Naive thymus-derived CD4-positive, alpha-beta T cell (primary cell): Measurements from ENCODE around the gene SAFB2. TPM values are rescaled to one million over a fixed set of nuclear protein-coding genes. Genes with fewer than 3 reads are reported as not detected.

Experiments
- ATAC-seq: fragments of 150-1000 bp; cut with Tn5 transposase; 2 replicates; pipeline ENCODE4 v1.10.0; 2021; ENCODE audit warnings: mild to moderate bottlenecking, moderate library complexity
- CTCF ChIA-PET: fragments of 350-600 bp; sonication (Branson Sonifier 250); formaldehyde crosslinking; loops from one replicate; lab custom pipeline; 2021; ENCODE audit warnings: antibody characterized with exemption; lab: Charles Lee
- POLR2A ChIA-PET: fragments of 350-600 bp; sonication (Branson Sonifier 250); formaldehyde crosslinking; loops from one replicate; lab custom pipeline; 2021; ENCODE audit warnings: antibody characterized with exemption, inconsistent platforms; lab: Charles Lee
- DNase-seq, 9 donors: peaks; one replicate each; pipeline versions ENCODE4 v3.0.0 to v3.0.0-alpha.2; 2020 to 2022; ENCODE audit warnings: mixed read lengths in 1 of 9
- H3K27ac ChIP-seq: one replicate; pipeline ENCODE4 v1.7.0; 2013; ENCODE audit warnings: mild to moderate bottlenecking, low read depth, low read length, moderate library complexity
- H3K27me3 ChIP-seq, 2 donors: one replicate each; pipeline ENCODE4 v1.7.0; 2013; ENCODE audit warnings: low read length in 2 of 2, mild to moderate bottlenecking in 2 of 2, moderate library complexity in 2 of 2; ENCODE audit not compliant: control insufficient read depth in 2 of 2, insufficient read depth in 2 of 2
- H3K36me3 ChIP-seq, 3 experiments: 1 replicate in 2 of 3; 2 replicates in 1 of 3; pipeline ENCODE4 v1.7.0; 2013; ENCODE audit warnings: low read length in 3 of 3, mild to moderate bottlenecking in 3 of 3, moderate library complexity in 1 of 3; ENCODE audit not compliant: insufficient read depth in 3 of 3, control insufficient read depth in 2 of 3
- H3K4me1 ChIP-seq, 2 donors: one replicate each; pipeline ENCODE4 v1.7.0; 2013; ENCODE audit warnings: low read length in 2 of 2, mild to moderate bottlenecking in 2 of 2, moderate library complexity in 1 of 2; ENCODE audit not compliant: control insufficient read depth in 2 of 2, insufficient read depth in 2 of 2
- H3K4me3 ChIP-seq: 2 replicates; pipeline ENCODE4 v1.7.0; 2013; ENCODE audit warnings: mild to moderate bottlenecking, low read length
- H3K9me3 ChIP-seq, 3 experiments: 1 replicate in 2 of 3; 2 replicates in 1 of 3; pipeline ENCODE4 v1.7.0; 2013; ENCODE audit warnings: low read length in 3 of 3; ENCODE audit not compliant: control insufficient read depth in 2 of 3
- H3K27ac Mint-ChIP-seq, 9 donors: one replicate each; pipeline ENCODE4 v1.8.0; 2020 to 2022; ENCODE audit warnings: mixed read lengths in 9 of 9, mild to moderate bottlenecking in 8 of 9, moderate library complexity in 5 of 9, inconsistent platforms in 2 of 9
- H3K27me3 Mint-ChIP-seq, 5 donors: one replicate each; pipeline ENCODE4 v1.8.0; 2021 to 2022; ENCODE audit warnings: mixed read lengths in 5 of 5, mild to moderate bottlenecking in 1 of 5
- H3K36me3 Mint-ChIP-seq, 5 donors: one replicate each; pipeline ENCODE4 v1.8.0; 2020 to 2022; ENCODE audit warnings: mixed read lengths in 5 of 5, mild to moderate bottlenecking in 3 of 5, inconsistent platforms in 1 of 5
- H3K4me1 Mint-ChIP-seq, 7 donors: one replicate each; pipeline ENCODE4 v1.8.0; 2020 to 2022; ENCODE audit warnings: mixed read lengths in 7 of 7, mild to moderate bottlenecking in 3 of 7, inconsistent platforms in 1 of 7
- H3K4me3 Mint-ChIP-seq, 10 donors: one replicate each; pipeline ENCODE4 v1.8.0; 2020 to 2022; ENCODE audit warnings: mild to moderate bottlenecking in 10 of 10, mixed read lengths in 10 of 10, moderate library complexity in 6 of 10, inconsistent platforms in 2 of 10
- H3K9me3 Mint-ChIP-seq, 11 donors: one replicate each; pipeline ENCODE4 v1.8.0; 2020 to 2022; ENCODE audit warnings: mixed read lengths in 11 of 11, mild to moderate bottlenecking in 4 of 11, inconsistent platforms in 1 of 11, moderate library complexity in 1 of 11
- intact Hi-C, 2 donors: fragments of 100-400 bp; cut with micrococcal nuclease; formaldehyde crosslinking; loops; one replicate each; pipeline ENCODE4 v1.15.1; 2023
- polyA plus RNA-seq, 2 donors: library from polyadenylated mRNA; unstranded; fragments of 300-500 nt; fragmentation: Illumina TruSeq; gene quantifications; one replicate each; pipeline ENCODE4 v1.2.3, GENCODE V29; 2021
- total RNA-seq, 6 experiments: library from RNA in 5 of 6; stranded (reverse) in 5 of 6; gene quantifications; 1 replicate in 5 of 6; 2 replicates in 1 of 6; pipeline ENCODE4 v1.2.3 and lab custom pipeline; 2021 to 2026

SAFB2 gene
- total and polyA plus RNA-seq, 7 experiments from 2014 or later, result 28.5 to 250 (median 222) TPM

DNA sequence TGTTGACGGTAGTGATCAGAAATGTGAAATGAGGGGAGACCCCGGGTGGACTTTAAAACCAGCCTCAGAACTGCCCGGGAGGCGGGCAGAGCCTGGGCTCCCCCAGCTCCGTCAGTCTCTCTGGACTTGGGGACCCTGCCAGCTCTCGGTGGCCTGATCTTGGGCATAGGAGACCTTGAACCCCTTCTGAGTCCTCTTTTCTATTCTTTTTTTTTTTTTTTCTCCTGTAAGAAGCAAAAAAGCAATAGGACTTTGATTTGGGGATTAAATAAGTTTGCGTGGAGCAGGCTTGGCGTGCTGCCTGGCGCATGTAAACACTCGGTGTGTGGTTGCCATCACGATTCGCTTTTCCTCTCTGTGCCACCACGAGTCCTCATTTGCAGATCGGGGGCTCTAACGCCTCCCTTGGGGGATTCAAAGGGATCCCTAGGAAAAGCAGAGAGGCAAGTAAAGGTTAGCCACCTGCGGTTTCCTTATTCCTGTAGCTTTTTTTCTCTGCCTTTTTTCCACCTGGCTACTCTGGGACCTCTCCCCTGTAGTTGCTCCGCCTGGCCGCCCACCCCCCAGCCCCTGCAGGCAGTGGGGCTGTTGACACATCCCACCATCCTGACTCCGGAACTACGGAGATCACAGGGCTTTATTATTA, 1.6 kb upstream of the SAFB2 start:
- Mint-ChIP-seq H3K36me3 (peaks cover 15 to 43% (median 34%) of the 10 kb centered on the region in 5 donors), H3K4me1 (peaks cover 55 to 79% (median 71%) of the 10 kb centered on the region in 7 donors), H3K27ac (peak overlapping the region; percentile 87 to 100 (median 97)), H3K9me3 (peaks cover 0 to 6% (median 0%) of the 10 kb centered on the region in 11 donors), H3K27me3 (peaks cover 0 to 5% (median 0%) of the 10 kb centered on the region in 5 donors), H3K4me3 (peak overlapping the region; percentile 91 to 100 (median 99))
- Histone ChIP-seq H3K36me3 (peaks cover 9 to 61% (median 20%) of the 10 kb centered on the region in 3 experiments), H3K4me3 (peak overlapping the region; percentile 91), H3K4me1 (peaks cover 61 to 68% of the 10 kb centered on the region in 2 donors), H3K27ac (peak overlapping the region; percentile 97), H3K27me3 (no peaks in the 10 kb centered on the region), H3K9me3 (no peaks in the 10 kb centered on the region)
- CTCF ChIA-PET, result interaction anchor here (1.0 kb wide), 1 partner anchor 66 kb away, joined by 4 read pairs; the partner anchor contains the start of gene RPL36
- intact Hi-C loops, result loop anchor here (5.0 kb wide), 3 partner anchors 278 to 738 kb away; partner anchors contain the start of genes CLPP (in 1 of the 2), NDUFA11 (in 1 of the 2) and VMAC (in 1 of the 2)
- POLR2A ChIA-PET, result interaction anchor here (0.7 to 2.7 kb wide), 6 partner anchors 9 to 364 kb away, joined by 3 to 18 read pairs (median 6); partner anchors contain the start of gene RPL36
- ATAC-seq (no peak), DNase-seq (peak in 8 of 9 donors; percentile 10 to 34 (median 24))

- ATAC-seq, result no peak
- Histone ChIP-seq H3K4me3 (peak overlapping the region; percentile 91), H3K36me3 (peaks cover 9 to 63% (median 24%) of the 10 kb centered on the region in 3 experiments), H3K27me3 (no peaks in the 10 kb centered on the region), H3K27ac (peak overlapping the region; percentile 97), H3K9me3 (no peaks in the 10 kb centered on the region), H3K4me1 (peaks cover 61 to 70% of the 10 kb centered on the region in 2 donors)
- intact Hi-C loops, result loop anchor here (1.0 to 5.0 kb wide), 11 partner anchors 67 to 1152 kb away; partner anchors contain the start of genes DUS3L (in 2 of the 2), VMAC (in 2 of the 2), CATSPERD (in 1 of the 2) and CLPP (in 1 of the 2)
- H3K4me1 Mint-ChIP-seq, result peaks cover 53 to 79% (median 71%) of the 10 kb centered on the region in 7 donors
- ChIA-PET POLR2A (interaction anchor here (0.7 to 3.0 kb wide), 17 partner anchors 8 to 280 kb away, joined by 3 to 18 read pairs (median 8); partner anchors contain the start of genes CATSPERD, LONP1, NDUFA11 and RPL36), CTCF (interaction anchor here (1.1 to 2.3 kb wide), 3 partner anchors 63 to 181 kb away, joined by 3 to 8 read pairs (median 7); partner anchors contain the start of gene RPL36)
- peaks cover 0 to 6% (median 0%) of the 10 kb centered on the region in 11 donors for H3K9me3 Mint-ChIP-seq
- peaks cover 15 to 47% (median 30%) of the 10 kb centered on the region in 5 donors for H3K36me3 Mint-ChIP-seq
- peak in 1 of 9 donors; percentile 13 for DNase-seq
- peak overlapping the region; percentile 99 to 100 (median 100) for H3K27ac Mint-ChIP-seq
- peaks cover 0 to 5% (median 0%) of the 10 kb centered on the region in 5 donors for H3K27me3 Mint-ChIP-seq
- H3K4me3 Mint-ChIP-seq, result peak overlapping the region; percentile 97 to 100 (median 100)
These were observed 931 bp upstream of the SAFB2 start for GRCh38 chr19:5623397-5624017.

GRCh38 chr19:5621945-5622464, 571 bp downstream of the SAFB2 start:
- peaks cover 11 to 45% (median 30%) of the 10 kb centered on the region in 5 donors for H3K36me3 Mint-ChIP-seq
- Histone ChIP-seq H3K4me3 (peak overlapping the region; percentile 89), H3K9me3 (no peaks in the 10 kb centered on the region), H3K4me1 (peaks cover 48 to 59% of the 10 kb centered on the region in 2 donors), H3K27me3 (no peaks in the 10 kb centered on the region), H3K27ac (peak overlapping the region; percentile 89), H3K36me3 (peaks cover 9 to 71% (median 16%) of the 10 kb centered on the region in 3 experiments)
- peaks cover 53 to 80% (median 72%) of the 10 kb centered on the region in 7 donors for H3K4me1 Mint-ChIP-seq
- ChIA-PET POLR2A (interaction anchor here (0.5 to 3.0 kb wide), 18 partner anchors 9 to 898 kb away, joined by 3 to 18 read pairs (median 8); partner anchors contain the start of genes CATSPERD, LONP1, NDUFA11 and RPL36), CTCF (interaction anchor here (1.1 to 2.3 kb wide), 3 partner anchors 65 to 182 kb away, joined by 3 to 8 read pairs (median 7); partner anchors contain the start of gene RPL36)
- peak overlapping the region; percentile 97 to 100 (median 100) for H3K4me3 Mint-ChIP-seq
- ATAC-seq, result no peak
- peaks cover 0 to 6% (median 0%) of the 10 kb centered on the region in 11 donors for H3K9me3 Mint-ChIP-seq
- H3K27ac Mint-ChIP-seq, result peak overlapping the region; percentile 91 to 100 (median 99)
- H3K27me3 Mint-ChIP-seq, result peaks cover 0 to 5% (median 0%) of the 10 kb centered on the region in 5 donors
- DNase-seq, result peak in 4 of 9 donors; percentile 10 to 23 (median 18)
- intact Hi-C loops, result loop anchor here (1.0 to 5.0 kb wide), 10 partner anchors 58 to 897 kb away; partner anchors contain the start of genes MICOS13 (in 2 of the 2), CATSPERD (in 1 of the 2), CLPP (in 1 of the 2) and DUS3L (in 1 of the 2)

GRCh38 chr19:5621311-5621944, 1.1 kb downstream of the SAFB2 start:
- POLR2A ChIA-PET, result interaction anchor here (0.5 to 3.0 kb wide), 10 partner anchors 9 to 897 kb away, joined by 3 to 18 read pairs (median 3); partner anchors contain the start of genes CATSPERD, LONP1 and NDUFA11
- peak overlapping the region; percentile 89 for H3K4me3 ChIP-seq
- Mint-ChIP-seq H3K4me3 (peak overlapping the region; percentile 97 to 100 (median 100)), H3K9me3 (peaks cover 0 to 6% (median 0%) of the 10 kb centered on the region in 11 donors), H3K27me3 (peaks cover 0 to 5% (median 0%) of the 10 kb centered on the region in 5 donors), H3K36me3 (peaks cover 11 to 42% (median 28%) of the 10 kb centered on the region in 5 donors), H3K27ac (peak overlapping the region; percentile 91 to 100 (median 99)), H3K4me1 (peaks cover 51 to 78% (median 68%) of the 10 kb centered on the region in 7 donors)
- peaks cover 45 to 53% of the 10 kb centered on the region in 2 donors for H3K4me1 ChIP-seq
- intact Hi-C loops, result loop anchor here (5.0 kb wide), 3 partner anchors 281 to 741 kb away; partner anchors contain the start of genes CLPP (in 1 of the 2), NDUFA11 (in 1 of the 2) and VMAC (in 1 of the 2)
- ATAC-seq, result no peak
- peak overlapping the region; percentile 89 for H3K27ac ChIP-seq
- no peaks in the 10 kb centered on the region for H3K9me3 ChIP-seq
- no peaks in the 10 kb centered on the region for H3K27me3 ChIP-seq
- H3K36me3 ChIP-seq, result peaks cover 4 to 71% (median 10%) of the 10 kb centered on the region in 3 experiments
- DNase-seq, result peak in 1 of 9 donors; percentile 24
- CTCF ChIA-PET, result interaction anchor here (1.0 to 2.3 kb wide), 2 partner anchors 65 to 68 kb away, joined by 3 to 7 read pairs; partner anchors contain the start of gene RPL36

- no peak overlapping the region for H3K27ac ChIP-seq
- ChIA-PET CTCF (no interaction called here), POLR2A (interaction anchor here (0.6 to 1.6 kb wide), 2 partner anchors 15 to 16 kb away, joined by 3 to 4 read pairs; no protein-coding TSS in a partner anchor)
- no peaks in the 10 kb centered on the region for H3K9me3 ChIP-seq
- H3K27me3 ChIP-seq, result no peaks in the 10 kb centered on the region
- peak overlapping the region; percentile 97 to 100 (median 100) for H3K4me3 Mint-ChIP-seq
- H3K27ac Mint-ChIP-seq, result peak overlapping the region in 5 of 9 donors; percentile 27 to 100 (median 99)
- peaks cover 40 to 70% (median 56%) of the 10 kb centered on the region in 7 donors for H3K4me1 Mint-ChIP-seq
- intact Hi-C loops, result loop anchor here (5.0 kb wide), 3 partner anchors 282 to 742 kb away; partner anchors contain the start of genes CLPP (in 1 of the 2), NDUFA11 (in 1 of the 2) and VMAC (in 1 of the 2)
- ATAC-seq (no peak), DNase-seq (no peak)
- peaks cover 4 to 40% (median 22%) of the 10 kb centered on the region in 5 donors for H3K36me3 Mint-ChIP-seq
- peaks cover 30 to 39% of the 10 kb centered on the region in 2 donors for H3K4me1 ChIP-seq
- peaks cover 0 to 6% (median 0%) of the 10 kb centered on the region in 11 donors for H3K9me3 Mint-ChIP-seq
- peaks cover 10 to 71% (median 15%) of the 10 kb centered on the region in 3 experiments for H3K36me3 ChIP-seq
- H3K27me3 Mint-ChIP-seq, result peaks cover 0 to 5% (median 0%) of the 10 kb centered on the region in 5 donors
- no peak overlapping the region for H3K4me3 ChIP-seq
These were observed 2.6 kb downstream of the SAFB2 start for GRCh38 chr19:5619946-5620345.
